OCI-LY3 (cell line): Measurements from ENCODE around the gene CFAP74.

ENCODE experiments used
- CTCF ChIP-seq: fragments of 200-600, 300-600 bp; sonication (generic); IDR thresholded peaks from 2 replicates; pipeline ENCODE4 v1.5.1; 2014; ENCODE audit warnings: antibody characterized with exemption, low read length, low read depth
- EZH2phosphoT487 ChIP-seq: fragments of 200-600 bp; shearing (Covaris generic); IDR thresholded peaks from 2 replicates; pipeline ENCODE4 v1.6.1; 2018; ENCODE audit warnings: antibody characterized with exemption, mixed run types, low read depth

- TF ChIP-seq CTCF, result no peak
- TF ChIP-seq EZH2phosphoT487, result no peak
Measured at GRCh38 chr1:2047749-2048729, 44.5 kb upstream of the CFAP74 start.
